SK-N-MC (cell line): ENCODE measurements around the gene HPN.

ENCODE experiments used
- EZH2 ChIP-seq: fragments of 200-600 bp; sonication (generic); IDR thresholded peaks from one replicate; pipeline ENCODE4 v1.6.1; 2017; ENCODE audit warnings: antibody characterized with exemption
- FOXP2 ChIP-seq: optimal IDR thresholded peaks from 2 replicates; pipeline ENCODE3; 2011; ENCODE audit warnings: mild to moderate bottlenecking, moderate library complexity; ENCODE audit not compliant: insufficient read depth; ENCODE audit errors: extremely low read length, control extremely low read depth
- POLR2AphosphoS5 ChIP-seq: IDR thresholded peaks from 2 replicates; pipeline ENCODE4 v1.6.1; 2012; ENCODE audit warnings: mild to moderate bottlenecking, low read depth, low read length, borderline replicate concordance

GRCh38 chr19:35049456-35049855 is 7.9 kb downstream of the HPN start:
- TF ChIP-seq POLR2AphosphoS5, result no peak
- no peak for TF ChIP-seq EZH2
- no peak for TF ChIP-seq FOXP2
